Testis (tissue), 2 donors: ENCODE results near the gene MLC1.

ENCODE experiments used
- POLR2A ChIP-seq: fragments of 450-650 bp; IDR thresholded peaks from one replicate; pipeline ENCODE4 v1.6.1; 2017; ENCODE audit warnings: antibody characterized with exemption, mild to moderate bottlenecking, moderate library complexity
- TF ChIP-seq, protein P1 (sequence below), 3 experiments: fragments of 450-650 bp in 2 of 3; fragments of 200-600 bp in 1 of 3; sonication (generic) in 1 of 3; IDR thresholded peaks; one replicate each; pipeline ENCODE4 v1.5.1; 2016 to 2019; ENCODE audit warnings: antibody characterized with exemption in 3 of 3, mild to moderate bottlenecking in 2 of 3, moderate library complexity in 1 of 3

DNA sequence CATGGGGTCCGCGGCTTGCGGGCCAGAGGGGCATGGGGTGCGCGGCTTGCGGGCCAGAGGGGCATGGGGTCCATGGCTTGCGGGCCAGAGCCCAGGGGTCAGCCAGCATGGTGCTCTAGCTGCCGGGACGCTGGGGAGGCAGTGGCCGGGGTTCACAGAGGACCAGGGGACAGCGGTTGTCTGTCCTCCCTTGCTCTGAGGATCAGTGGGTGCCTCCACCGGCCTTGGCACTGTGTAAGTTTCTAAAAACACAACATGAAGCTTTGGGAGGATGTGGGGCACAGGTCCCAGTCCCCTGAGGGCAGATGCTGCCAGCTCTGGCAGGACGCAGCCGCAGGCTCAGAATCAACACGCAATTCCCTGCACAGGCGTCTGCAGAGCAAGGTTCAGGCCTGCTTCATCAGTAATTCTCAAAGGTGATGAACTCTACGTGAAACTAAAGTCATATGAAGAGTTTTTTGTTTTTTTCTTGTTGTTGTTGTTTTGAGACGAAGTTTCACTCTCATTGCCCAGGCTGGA, 3.0 kb downstream of the MLC1 start:
- TF ChIP-seq, protein P1, sequence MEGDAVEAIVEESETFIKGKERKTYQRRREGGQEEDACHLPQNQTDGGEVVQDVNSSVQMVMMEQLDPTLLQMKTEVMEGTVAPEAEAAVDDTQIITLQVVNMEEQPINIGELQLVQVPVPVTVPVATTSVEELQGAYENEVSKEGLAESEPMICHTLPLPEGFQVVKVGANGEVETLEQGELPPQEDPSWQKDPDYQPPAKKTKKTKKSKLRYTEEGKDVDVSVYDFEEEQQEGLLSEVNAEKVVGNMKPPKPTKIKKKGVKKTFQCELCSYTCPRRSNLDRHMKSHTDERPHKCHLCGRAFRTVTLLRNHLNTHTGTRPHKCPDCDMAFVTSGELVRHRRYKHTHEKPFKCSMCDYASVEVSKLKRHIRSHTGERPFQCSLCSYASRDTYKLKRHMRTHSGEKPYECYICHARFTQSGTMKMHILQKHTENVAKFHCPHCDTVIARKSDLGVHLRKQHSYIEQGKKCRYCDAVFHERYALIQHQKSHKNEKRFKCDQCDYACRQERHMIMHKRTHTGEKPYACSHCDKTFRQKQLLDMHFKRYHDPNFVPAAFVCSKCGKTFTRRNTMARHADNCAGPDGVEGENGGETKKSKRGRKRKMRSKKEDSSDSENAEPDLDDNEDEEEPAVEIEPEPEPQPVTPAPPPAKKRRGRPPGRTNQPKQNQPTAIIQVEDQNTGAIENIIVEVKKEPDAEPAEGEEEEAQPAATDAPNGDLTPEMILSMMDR (IDR thresholded peaks at IDR 0.05) = no peak
- no peak for TF ChIP-seq POLR2A
